ENCODE data around the gene MRPS22.
"Not testable (repeated sequence)": the region's sequence is repeated elsewhere in the genome, so short reads cannot be mapped to it uniquely, and the experiment has no call there.

MRPS22 gene

GRCh38 chr3:139312959-139313358, 30.9 kb upstream of the MRPS22 start:
- DNase-seq, result no peak

- DNase-seq, result no peak
Observed at GRCh38 chr3:139313921-139314320, 29.9 kb upstream of the MRPS22 start.

- DNase-seq, result no peak
Observed at GRCh38 chr3:139317215-139317614, 26.6 kb upstream of the MRPS22 start.

GRCh38 chr3:139317660-139318430, 26.0 kb upstream of the MRPS22 start:
- no peak for DNase-seq

- DNase-seq, result no peak
Observed at GRCh38 chr3:139318431-139318816, 25.4 kb upstream of the MRPS22 start.

DNA sequence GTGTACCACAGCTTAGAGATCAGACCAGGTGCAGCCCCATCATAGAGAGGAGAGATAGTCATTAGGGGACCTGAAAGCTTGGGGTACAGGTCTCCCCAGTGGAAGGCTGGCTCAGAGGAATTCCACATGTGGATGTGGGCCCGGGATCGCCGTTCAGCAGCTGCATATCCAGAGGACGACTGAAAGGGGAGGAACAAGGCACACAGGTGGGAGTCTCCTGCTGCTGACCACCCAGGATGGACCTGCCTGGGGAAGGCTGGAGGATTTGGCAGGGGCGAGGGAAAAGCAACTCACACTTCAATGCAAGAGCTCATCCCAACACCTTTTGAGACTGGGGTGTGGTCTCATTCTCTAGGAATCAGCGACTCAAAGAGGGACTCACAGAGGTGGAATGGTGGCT, 25.0 kb upstream of the MRPS22 start:
- no peak for DNase-seq

GRCh38 chr3:139319428-139320402, 24.1 kb upstream of the MRPS22 start:
- no peak for DNase-seq

DNA sequence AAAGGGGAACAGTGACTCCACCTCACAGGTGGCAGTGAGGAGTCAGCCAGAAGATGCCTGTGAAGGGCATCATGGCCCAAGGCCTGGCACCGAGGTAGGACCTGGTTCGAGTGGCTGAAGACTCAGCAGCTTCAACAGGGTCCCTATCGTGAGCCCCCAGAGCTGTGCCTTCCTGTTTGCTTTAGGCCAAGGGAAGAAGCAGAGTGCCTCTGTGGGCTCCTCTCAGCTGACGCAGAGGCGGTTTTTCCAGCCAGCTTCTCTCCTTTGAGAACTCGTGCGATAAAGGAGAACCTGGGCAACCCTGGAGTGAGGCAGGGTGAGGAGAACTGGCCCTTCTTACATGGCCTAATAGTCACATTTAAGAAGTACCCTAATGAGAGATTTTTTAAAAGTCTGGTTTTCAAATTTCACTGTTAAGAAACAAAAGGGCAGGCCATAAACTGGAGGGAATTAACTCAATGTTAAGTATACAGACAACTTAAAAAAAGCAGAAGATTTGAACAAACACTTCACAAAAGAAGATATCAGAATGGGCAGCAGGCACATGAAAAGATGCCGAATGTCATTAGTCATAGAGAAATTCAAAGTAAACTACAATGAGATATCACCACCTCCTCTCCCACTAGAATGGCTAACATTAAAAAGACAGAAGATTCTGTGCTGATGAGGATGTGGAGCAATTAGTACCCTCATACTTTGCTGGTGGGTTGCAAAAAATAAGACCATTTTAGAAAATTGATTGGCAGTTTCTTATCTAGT, 23.1 kb upstream of the MRPS22 start:
- no peak for DNase-seq

DNA sequence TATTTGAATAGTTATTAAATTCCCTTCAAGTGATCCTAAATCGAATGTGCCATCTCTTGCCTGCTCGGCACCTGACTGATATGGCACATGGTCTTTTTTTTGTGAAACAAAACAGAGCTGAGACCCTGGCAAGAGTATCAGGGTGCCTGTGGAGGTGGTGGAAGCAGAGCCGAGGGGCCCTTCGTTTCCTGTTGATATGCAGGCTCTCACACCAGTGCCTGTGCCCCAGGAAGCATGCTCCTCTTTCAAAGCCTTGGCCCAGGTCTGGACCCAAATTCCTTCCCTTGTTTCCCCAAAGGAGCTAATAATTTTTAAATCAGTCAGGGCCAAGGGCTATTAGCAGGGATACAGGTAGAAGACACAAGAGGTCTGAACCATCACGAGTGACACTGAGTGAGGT, 21.5 kb upstream of the MRPS22 start:
- DNase-seq, result no peak

GRCh38 chr3:139323146-139323545, 20.7 kb upstream of the MRPS22 start:
- DNase-seq, result no peak

DNA sequence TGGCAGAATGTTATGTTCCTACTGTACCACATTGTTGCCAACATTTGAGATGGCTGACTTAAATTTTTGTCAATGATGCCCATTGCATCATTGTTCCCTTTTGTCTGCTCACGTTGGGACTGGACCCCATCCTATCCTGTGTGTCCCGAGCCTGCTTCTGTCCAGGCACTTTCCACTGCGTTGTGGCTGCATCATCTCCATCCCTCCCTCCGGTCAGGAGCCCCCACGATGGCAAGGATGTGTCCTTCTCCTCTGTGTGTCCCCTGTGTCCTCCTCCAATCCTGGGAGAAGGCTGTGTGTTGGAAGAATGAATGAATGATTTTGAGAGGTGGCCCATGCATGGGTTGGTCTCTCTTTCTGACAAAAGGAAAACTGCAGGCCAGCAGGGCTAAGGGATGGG, 19.4 kb upstream of the MRPS22 start:
- DNase-seq, result no peak

DNA sequence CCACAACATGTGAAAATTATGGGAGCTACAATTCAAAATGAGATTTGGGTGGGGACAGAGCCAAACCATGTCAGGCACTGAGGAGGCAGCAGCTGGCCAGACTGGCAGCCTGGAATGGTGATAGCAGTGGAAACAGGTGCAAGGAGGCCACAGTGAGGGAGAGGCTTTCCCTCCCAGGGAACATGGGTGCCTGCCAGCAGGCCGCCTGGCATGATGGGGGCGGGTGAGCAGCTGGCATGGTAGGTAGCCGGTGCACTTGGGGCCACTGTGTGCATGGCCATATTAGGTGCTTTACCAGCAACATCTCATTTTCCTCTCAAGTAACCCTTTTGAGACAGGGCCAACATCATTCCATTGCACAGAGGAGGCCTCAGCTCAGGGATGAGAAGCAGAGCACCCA, 18.3 kb upstream of the MRPS22 start:
- DNase-seq, result no peak

GRCh38 chr3:139326131-139326530, 17.7 kb upstream of the MRPS22 start:
- DNase-seq, result no peak

GRCh38 chr3:139326707-139327106, 17.1 kb upstream of the MRPS22 start:
- no peak for DNase-seq

GRCh38 chr3:139327231-139327630, 16.6 kb upstream of the MRPS22 start:
- DNase-seq, result no peak

- DNase-seq, result no peak
Observed at GRCh38 chr3:139327861-139328260, 16.0 kb upstream of the MRPS22 start.

DNA sequence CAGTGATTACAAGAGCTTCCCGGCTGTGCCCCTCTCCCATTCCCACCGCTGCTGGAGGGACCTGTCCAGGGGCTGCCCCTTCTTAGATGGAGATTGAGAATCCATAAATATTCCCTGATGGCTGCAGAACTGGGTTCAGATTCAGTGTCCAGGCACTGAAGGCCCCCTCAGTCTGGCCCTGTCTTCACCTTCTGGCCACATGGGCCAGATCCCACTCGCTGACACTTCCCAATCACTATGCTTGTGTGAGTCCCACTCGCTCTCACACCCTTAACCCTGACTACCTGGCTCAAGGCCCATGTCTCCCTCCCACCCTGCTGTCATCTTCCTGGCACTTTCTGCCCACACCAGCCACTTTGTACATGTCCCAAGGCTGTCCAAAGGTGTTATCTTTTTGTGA, 15.5 kb upstream of the MRPS22 start:
- DNase-seq, result no peak

- peak; percentile 87 for DNase-seq
Observed at GRCh38 chr3:139329364-139329850, 14.4 kb upstream of the MRPS22 start.

DNA sequence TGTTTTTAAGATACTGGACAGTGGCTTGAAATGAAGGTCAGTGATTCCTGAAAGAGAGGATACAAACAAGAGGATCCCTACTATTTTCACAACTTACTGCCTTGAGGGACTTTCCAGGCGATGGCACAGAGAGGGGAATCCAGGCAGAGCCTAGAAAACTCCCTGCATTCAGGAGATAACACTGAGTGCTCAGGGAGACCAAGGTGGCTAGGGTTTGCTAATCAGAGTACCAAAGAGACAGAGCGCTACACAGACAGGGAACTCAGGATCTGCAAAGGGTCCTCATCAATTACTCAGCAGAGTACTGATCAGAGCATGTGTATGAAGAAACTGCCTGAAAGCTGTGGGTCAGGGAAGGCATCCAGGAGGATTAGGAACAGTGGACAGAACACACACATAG, 11.7 kb upstream of the MRPS22 start:
- DNase-seq, result no peak

- not testable (repeated sequence) for DNase-seq
Observed at GRCh38 chr3:139334675-139335074, 9.1 kb upstream of the MRPS22 start.

GRCh38 chr3:139338405-139338804, 5.4 kb upstream of the MRPS22 start:
- DNase-seq, result no peak

DNA sequence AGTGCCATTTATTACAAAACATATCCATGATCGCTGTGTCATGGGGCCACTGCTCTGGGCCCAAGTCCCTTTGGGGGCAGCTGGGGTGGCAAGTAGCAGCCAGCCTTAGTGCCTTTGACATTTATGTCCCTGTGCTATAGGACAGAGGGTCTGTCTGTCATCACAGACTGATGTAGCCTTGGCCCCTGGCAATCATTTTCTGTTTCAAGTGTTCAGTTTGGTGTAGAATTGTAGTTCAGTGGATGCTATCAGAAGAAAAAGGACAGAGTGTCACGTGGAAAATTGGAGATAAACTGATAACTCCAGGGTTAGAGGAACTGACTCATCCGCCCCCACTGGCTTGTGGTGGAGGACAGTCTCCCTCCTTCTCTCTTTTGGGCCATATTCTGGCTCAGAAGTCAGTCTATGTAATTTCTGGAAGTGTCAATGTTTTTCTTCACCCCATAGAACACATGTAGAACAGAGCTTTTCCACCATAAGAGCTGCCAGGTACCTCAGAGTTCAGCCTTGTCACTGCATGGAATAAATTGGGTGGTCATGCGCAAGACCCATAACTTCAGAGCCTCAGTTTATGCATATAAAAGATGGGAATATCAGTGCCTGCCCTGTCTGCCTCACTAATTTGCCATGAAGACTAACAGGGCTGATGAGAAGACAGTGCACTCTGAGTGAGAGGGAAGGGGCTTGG, 4.5 kb upstream of the MRPS22 start:
- no peak for DNase-seq

GRCh38 chr3:139340784-139341183, 3.0 kb upstream of the MRPS22 start:
- no peak for DNase-seq

All from activated gamma-delta T cell treated with Interleukin-2 at 50 U/mL for 16 hours (primary cell).